ENCODE results near the gene SRC. TPM values are rescaled to one million over a fixed set of nuclear protein-coding genes. Genes with fewer than 3 reads are reported as not detected.
A peak's percentile ranks its signal among the peaks of the same experiment; 100 is the strongest.
"Not testable (repeated sequence)": the region's sequence is repeated elsewhere in the genome, so short reads cannot be mapped to it uniquely, and the experiment has no call there.

The SRC gene
- total and polyA plus RNA-seq, 7 donors = 0.86 to 3.0 (median 1.3) TPM

DNA sequence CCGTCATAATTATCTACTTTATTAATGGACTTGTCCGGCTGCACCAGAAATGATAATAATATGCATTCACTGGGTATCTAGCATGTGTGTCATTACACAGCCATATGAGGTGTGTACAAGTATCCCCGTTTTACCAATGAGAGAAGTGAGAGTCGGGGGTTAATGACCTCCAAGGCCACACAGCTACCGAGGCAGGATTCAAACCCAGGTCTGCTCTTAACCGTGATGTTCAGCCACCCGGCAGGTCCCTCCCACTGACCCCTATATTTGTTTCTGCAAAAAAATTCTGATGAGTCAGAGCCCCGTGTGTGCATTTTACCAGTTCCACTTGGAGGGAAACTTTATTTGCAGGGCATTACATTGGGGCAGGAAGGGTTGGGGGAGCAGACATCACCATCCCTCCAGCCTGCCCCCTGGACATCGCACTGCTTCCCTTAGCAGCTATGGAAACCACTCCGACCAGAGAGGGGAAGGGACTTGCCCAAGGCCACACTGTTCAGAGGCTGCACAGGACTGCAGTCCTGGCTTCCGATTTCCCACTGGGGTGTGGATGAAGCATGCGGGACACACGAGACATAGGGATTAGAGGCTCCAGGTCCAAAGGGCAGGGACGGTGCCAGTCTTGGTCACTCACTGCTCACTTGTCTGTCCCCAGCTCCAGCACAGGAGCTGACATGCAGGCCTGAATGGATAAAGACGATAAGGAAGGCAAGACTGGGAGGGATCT is 10.1 kb upstream of the SRC start:
- H3K4me1 ChIP-seq = no peaks in the 10 kb centered on the region
- no peaks in the 10 kb centered on the region for H3K9me3 ChIP-seq
- H3K27ac ChIP-seq = no peak overlapping the region
- H3K36me3 ChIP-seq (ENCODE audit: insufficient read depth in 1 of 2, low read depth in 1 of 2) = no peaks in the 10 kb centered on the region
- TF ChIP-seq, protein P1, sequence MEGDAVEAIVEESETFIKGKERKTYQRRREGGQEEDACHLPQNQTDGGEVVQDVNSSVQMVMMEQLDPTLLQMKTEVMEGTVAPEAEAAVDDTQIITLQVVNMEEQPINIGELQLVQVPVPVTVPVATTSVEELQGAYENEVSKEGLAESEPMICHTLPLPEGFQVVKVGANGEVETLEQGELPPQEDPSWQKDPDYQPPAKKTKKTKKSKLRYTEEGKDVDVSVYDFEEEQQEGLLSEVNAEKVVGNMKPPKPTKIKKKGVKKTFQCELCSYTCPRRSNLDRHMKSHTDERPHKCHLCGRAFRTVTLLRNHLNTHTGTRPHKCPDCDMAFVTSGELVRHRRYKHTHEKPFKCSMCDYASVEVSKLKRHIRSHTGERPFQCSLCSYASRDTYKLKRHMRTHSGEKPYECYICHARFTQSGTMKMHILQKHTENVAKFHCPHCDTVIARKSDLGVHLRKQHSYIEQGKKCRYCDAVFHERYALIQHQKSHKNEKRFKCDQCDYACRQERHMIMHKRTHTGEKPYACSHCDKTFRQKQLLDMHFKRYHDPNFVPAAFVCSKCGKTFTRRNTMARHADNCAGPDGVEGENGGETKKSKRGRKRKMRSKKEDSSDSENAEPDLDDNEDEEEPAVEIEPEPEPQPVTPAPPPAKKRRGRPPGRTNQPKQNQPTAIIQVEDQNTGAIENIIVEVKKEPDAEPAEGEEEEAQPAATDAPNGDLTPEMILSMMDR (IDR thresholded peaks at IDR 0.05) = no peak
- ATAC-seq (no peak), DNase-seq (no peak)
- H3K4me3 ChIP-seq = no peak overlapping the region
- WGBS, 3 donors = 55 to 65% (median 63%) methylated on average over 15 of the region's 15 CpGs
- H3K27me3 ChIP-seq (ENCODE audit: insufficient read depth in 3 of 3, low read length in 2 of 3) = no peaks in the 10 kb centered on the region
- intact Hi-C loops (cut with DNase I) = no loop called here

DNA sequence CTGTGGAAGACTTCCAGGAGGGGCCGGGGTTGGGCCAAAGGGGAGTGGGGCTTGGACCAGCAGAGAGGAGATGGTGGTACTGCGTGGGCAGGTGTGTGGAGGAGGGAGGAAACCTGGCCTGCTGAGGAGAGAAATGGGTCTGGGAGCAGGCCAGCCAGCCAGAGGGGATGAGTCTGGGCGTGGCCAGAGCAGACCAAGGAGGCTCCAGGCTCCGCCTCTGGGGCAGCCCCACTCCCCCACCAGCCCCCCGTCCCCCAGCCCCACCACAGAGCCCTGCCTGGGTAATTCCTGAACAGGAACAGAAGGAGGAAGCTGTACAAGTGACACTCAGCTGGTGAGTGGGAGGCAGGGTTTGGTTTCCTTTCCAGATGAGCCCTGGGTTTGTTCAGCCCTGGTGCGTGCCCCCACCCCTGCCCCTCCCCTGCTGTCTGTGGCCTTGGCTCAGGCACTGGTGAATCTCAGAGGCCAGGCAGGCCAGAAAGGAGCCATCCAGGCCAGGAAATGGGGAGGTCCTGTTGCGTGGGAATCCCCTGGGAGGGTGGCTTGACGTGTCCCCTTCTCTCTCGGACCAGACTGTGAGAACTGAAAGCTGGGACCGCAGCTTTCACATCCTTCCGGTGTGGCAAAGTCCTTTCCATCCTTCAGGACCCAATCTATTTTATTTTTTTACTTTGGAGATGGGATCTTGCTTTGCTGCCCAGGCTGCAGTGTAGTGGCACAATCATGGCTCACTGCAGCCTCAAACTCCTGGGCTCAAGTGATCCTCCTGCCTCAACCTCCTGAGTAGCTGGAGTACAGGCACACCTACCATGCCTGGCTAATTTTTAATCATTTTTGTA is 9.4 kb upstream of the SRC start:
- WGBS, 3 donors = 35 to 53% (median 40%) methylated on average over 10 to 11 of the region's 11 CpGs
- TF ChIP-seq, protein P1 (IDR thresholded peaks at IDR 0.05) = no peak
- intact Hi-C loops (cut with DNase I) = no loop called here
- Histone ChIP-seq H3K4me3 (no peak overlapping the region), H3K27ac (no peak overlapping the region), H3K36me3 (ENCODE audit: insufficient read depth in 1 of 2, low read depth in 1 of 2) (no peaks in the 10 kb centered on the region), H3K27me3 (ENCODE audit: insufficient read depth in 3 of 3, low read length in 2 of 3) (no peaks in the 10 kb centered on the region), H3K4me1 (no peaks in the 10 kb centered on the region), H3K9me3 (no peaks in the 10 kb centered on the region)
- DNase-seq (peak; percentile 56 to 74), ATAC-seq (peak in 3 of 4 donors; percentile 15 to 40 (median 30))

DNA sequence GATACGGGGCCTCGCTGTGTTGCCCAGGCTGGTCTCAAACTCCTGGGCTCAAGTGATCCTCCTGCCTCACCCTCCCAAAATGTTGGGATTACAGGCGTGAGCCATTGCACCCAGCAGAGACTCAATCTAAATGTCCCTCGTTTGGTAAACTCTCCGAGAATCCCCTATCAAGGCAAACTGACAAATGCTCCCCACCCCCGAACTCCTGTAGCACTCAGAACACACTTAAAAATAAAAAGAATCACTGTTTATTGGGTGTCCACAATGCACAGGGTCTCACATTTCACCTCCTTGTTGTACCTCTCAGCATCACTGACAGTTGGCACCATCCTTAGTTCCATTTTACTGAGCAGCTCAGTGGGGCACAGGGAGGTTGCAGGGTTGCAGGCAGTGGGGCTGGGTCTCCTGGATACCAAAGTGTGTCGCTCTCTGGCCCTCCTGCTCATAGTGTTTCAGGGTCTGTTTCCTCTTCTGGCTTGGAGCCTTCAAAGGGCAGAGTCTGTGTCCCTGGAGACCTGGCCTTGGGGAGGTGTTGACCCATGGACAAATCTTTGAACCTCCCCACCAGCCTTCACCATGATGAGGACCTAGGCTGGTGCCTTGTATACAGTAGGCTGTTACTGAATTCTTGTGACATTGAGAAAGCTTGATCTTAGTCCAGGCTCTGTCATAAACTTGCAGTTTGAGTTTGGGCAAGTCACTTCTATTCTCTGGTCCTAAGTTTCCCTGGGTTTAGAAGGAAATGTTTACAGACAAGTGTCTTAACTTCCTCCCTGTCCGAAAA is 8.5 kb upstream of the SRC start:
- H3K27me3 ChIP-seq (ENCODE audit: insufficient read depth in 3 of 3, low read length in 2 of 3) = no peaks in the 10 kb centered on the region
- H3K36me3 ChIP-seq (ENCODE audit: insufficient read depth in 1 of 2, low read depth in 1 of 2) = no peaks in the 10 kb centered on the region
- no peaks in the 10 kb centered on the region for H3K4me1 ChIP-seq
- no peak for DNase-seq
- TF ChIP-seq, protein P1 (IDR thresholded peaks at IDR 0.05) = no peak
- no peaks in the 10 kb centered on the region for H3K9me3 ChIP-seq
- H3K27ac ChIP-seq = no peak overlapping the region
- no peak for ATAC-seq
- no peak overlapping the region for H3K4me3 ChIP-seq
- intact Hi-C loops (cut with DNase I) = no loop called here
- 76 to 78% (median 78%) methylated on average over 8 of the region's 8 CpGs for WGBS, 3 donors

DNA sequence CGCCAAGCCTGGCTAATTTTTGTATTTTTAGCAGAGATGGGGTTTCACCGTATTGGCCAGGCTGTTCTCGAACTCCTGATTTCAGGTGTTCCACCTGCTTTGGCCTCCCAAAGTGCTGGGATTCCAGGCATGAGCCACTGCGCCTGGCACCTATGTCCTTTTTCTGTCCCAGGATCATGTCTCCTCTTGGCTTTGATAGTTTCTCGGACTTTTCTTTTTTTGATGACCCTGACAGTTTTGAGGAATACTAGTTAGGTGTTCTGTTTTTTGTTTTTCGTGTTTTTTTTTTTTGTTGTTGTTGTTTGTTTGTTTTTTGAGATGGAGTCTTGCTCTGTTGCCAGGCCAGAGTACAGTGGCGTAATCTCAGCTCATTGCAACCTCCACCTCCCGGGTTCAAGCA is 7.6 kb upstream of the SRC start:
- H3K4me1 ChIP-seq; DNase-seq; H3K9me3 ChIP-seq; H3K36me3 ChIP-seq (ENCODE audit: insufficient read depth in 1 of 2, low read depth in 1 of 2); H3K27me3 ChIP-seq (ENCODE audit: insufficient read depth in 3 of 3, low read length in 2 of 3); ATAC-seq; H3K4me3 ChIP-seq; H3K27ac ChIP-seq; intact Hi-C loops (cut with DNase I): not testable (repeated sequence)
- WGBS, 3 donors = 91 to 92% (median 91%) methylated on average over 8 of the region's 8 CpGs

DNA sequence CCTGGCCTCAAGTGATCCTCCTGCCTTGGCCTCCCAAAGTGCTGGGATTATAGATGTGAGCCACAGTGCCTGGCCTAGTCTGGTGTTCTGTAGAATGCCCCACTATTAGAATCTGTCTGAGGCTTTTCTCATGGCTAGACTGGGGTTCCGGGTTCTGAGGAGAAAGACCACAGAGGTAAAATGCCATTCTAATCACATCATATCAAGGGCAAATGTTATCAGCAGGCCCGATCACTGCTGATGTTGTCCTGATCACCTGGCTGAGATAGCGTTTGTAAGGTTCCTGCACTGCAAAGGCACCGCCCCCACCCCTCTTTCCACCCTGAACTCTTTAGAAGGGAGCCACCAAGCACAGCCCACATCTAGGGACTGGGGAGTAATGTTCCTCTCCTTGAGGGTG is 6.7 kb upstream of the SRC start:
- no peaks in the 10 kb centered on the region for H3K27me3 ChIP-seq (ENCODE audit: insufficient read depth in 3 of 3, low read length in 2 of 3)
- H3K4me3 ChIP-seq = no peak overlapping the region
- ATAC-seq = no peak
- TF ChIP-seq, protein P1 (IDR thresholded peaks at IDR 0.05) = no peak
- intact Hi-C loops (cut with DNase I) = no loop called here
- no peaks in the 10 kb centered on the region for H3K9me3 ChIP-seq
- H3K27ac ChIP-seq = no peak overlapping the region
- DNase-seq = no peak
- H3K4me1 ChIP-seq = no peaks in the 10 kb centered on the region
- 76 to 82% (median 79%) methylated on average over 4 of the region's 4 CpGs for WGBS, 3 donors
- no peaks in the 10 kb centered on the region for H3K36me3 ChIP-seq (ENCODE audit: insufficient read depth in 1 of 2, low read depth in 1 of 2)

DNA sequence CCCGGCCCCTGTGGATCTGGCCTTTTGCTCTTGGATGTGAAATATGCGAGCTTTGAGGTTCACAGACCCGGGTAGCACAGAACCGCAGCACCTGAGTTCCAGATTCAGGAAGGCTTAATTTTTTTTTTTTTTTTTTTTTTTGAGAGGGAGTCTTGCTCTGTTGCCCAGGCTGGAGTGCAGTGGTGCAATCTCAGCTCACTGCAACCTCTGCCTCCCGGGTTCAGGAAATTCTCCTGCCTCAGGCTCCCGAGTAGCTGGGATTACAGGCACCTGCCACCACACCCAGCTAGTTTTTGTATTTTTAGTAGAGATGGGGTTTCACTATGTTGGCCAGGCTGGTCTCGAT is 6.2 kb upstream of the SRC start:
- DNase-seq; H3K9me3 ChIP-seq; H3K27me3 ChIP-seq (ENCODE audit: insufficient read depth in 3 of 3, low read length in 2 of 3); H3K4me3 ChIP-seq; ATAC-seq; H3K36me3 ChIP-seq (ENCODE audit: insufficient read depth in 1 of 2, low read depth in 1 of 2); H3K27ac ChIP-seq; intact Hi-C loops (cut with DNase I); H3K4me1 ChIP-seq: not testable (repeated sequence)
- 94% methylated on average over 6 to 7 of the region's 7 CpGs for WGBS, 3 donors

Data from psoas muscle (tissue), 8 donors.